ENCODE data around the gene COL13A1.

COL13A1 gene

GRCh38 chr10:69855346-69856111 lies 53.8 kb downstream of the COL13A1 start:
- Histone ChIP-seq H3K27ac (no peak overlapping the region), H3K4me3 (no peak overlapping the region)
- no peak for DNase-seq (ENCODE audit: low spot score)
- no peak for TF ChIP-seq CTCF (IDR thresholded peaks at IDR 0.05)

- H3K4me3 ChIP-seq = no peak overlapping the region
- no peak overlapping the region for H3K27ac ChIP-seq
- no peak for TF ChIP-seq CTCF (IDR thresholded peaks at IDR 0.05)
- no peak for DNase-seq (ENCODE audit: low spot score)
These were observed 55.0 kb downstream of the COL13A1 start for GRCh38 chr10:69856601-69857166.

- TF ChIP-seq CTCF (IDR thresholded peaks at IDR 0.05) = no peak
- no peak for DNase-seq (ENCODE audit: low spot score)
- no peak overlapping the region for H3K4me3 ChIP-seq
- H3K27ac ChIP-seq = no peak overlapping the region
These were observed 56.5 kb downstream of the COL13A1 start for GRCh38 chr10:69858201-69858600.

GRCh38 chr10:69860271-69860670 lies 58.6 kb downstream of the COL13A1 start:
- TF ChIP-seq CTCF (IDR thresholded peaks at IDR 0.05) = no peak
- no peak overlapping the region for H3K27ac ChIP-seq
- H3K4me3 ChIP-seq = no peak overlapping the region
- DNase-seq (ENCODE audit: low spot score) = no peak

- no peak for DNase-seq (ENCODE audit: low spot score)
- H3K27ac ChIP-seq = no peak overlapping the region
These were observed 59.8 kb downstream of the COL13A1 start for GRCh38 chr10:69861251-69862240.

More at GRCh38 chr10:69861251-69862240, 59.8 kb downstream of the COL13A1 start:
- no peak overlapping the region for H3K4me3 ChIP-seq
- TF ChIP-seq CTCF (IDR thresholded peaks at IDR 0.05) = no peak
